K562 (cell line): ENCODE measurements around the gene SELPLG. TPM values are rescaled to one million over a fixed set of nuclear protein-coding genes. Genes with fewer than 3 reads are reported as not detected.
A peak's percentile ranks its signal among the peaks of the same experiment; 100 is the strongest.

Source experiments
- ATAC-seq: fragments of 200-7000 bp; cut with Tn5 transposase; 3 replicates; pipeline ENCODE4 v1.9.1; 2020; ENCODE audit warnings: moderate library complexity
- BruUV-seq: library from RNA; stranded (reverse); fragments of 400-500 nt; replicated peaks from 2 replicates; lab custom pipeline; 2021; lab: Mats Ljungman, UMichigan
- CTCF ChIA-PET: fragments of 300-600 bp; formaldehyde crosslinking; extraction: SDS; loops from one replicate; lab custom pipeline; 2021; ENCODE audit warnings: low intra/inter-chr PET ratio; lab: Yijun Ruan, JAX
- POLR2A ChIA-PET: fragments of 300-600, 350-650 bp; sonication (Branson Sonifier 250); formaldehyde crosslinking; extraction: SDS; loops from one replicate; lab custom pipeline; 2021; ENCODE audit warnings: antibody characterized with exemption, inconsistent platforms; lab: Yijun Ruan, JAX
- DNase-seq, 4 experiments: peaks; one replicate each; pipeline versions ENCODE4 v3.0.0 to v3.0.0-alpha.2; 2011 to 2018; ENCODE audit warnings: low spot score in 3 of 4, mixed read lengths in 3 of 4; ENCODE audit errors: extremely low read depth in 1 of 4
- FAIRE-seq: peaks from 2 replicates; lab custom pipeline; 2011; peaks lifted over from hg19 to GRCh38; lab: Jason Lieb, UNC
- H2AFZ ChIP-seq: 2 replicates; pipeline ENCODE4 v1.6.0; 2011; ENCODE audit warnings: low read depth, low read length, control low read depth, inconsistent platforms
- H3K27ac ChIP-seq: fragments of 200-600 bp; 3 replicates; pipeline ENCODE4 v1.8.0; 2011; ENCODE audit warnings: low read depth, mild to moderate bottlenecking, control low read depth, inconsistent platforms, low read length, moderate library complexity, mixed read lengths; ENCODE audit errors: extremely low read depth
- H3K27me3 ChIP-seq, 2 experiments: fragments of 300-600 bp in 1 of 2; 2 replicates in 1 of 2; 3 replicates in 1 of 2; pipeline versions ENCODE4 v1.6.0 to v1.8.0; 2011; ENCODE audit warnings: inconsistent platforms in 2 of 2, low read length in 2 of 2, mild to moderate bottlenecking in 1 of 2, mixed read lengths in 1 of 2, moderate library complexity in 1 of 2; ENCODE audit not compliant: control insufficient read depth in 2 of 2, insufficient read depth in 2 of 2
- H3K36me3 ChIP-seq: fragments of 300-600 bp; 3 replicates; pipeline ENCODE4 v1.8.0; 2011; ENCODE audit warnings: mild to moderate bottlenecking, low read length, inconsistent platforms; ENCODE audit not compliant: control insufficient read depth, insufficient read depth
- H3K4me1 ChIP-seq, 2 experiments: fragments of 200-600 bp in 1 of 2; replicated peaks in 1 of 2; 2 replicates in 1 of 2; 3 replicates in 1 of 2; pipeline versions ENCODE4 v1.5.1 to v1.8.0; 2011; ENCODE audit warnings: inconsistent platforms in 2 of 2, low read length in 2 of 2, mild to moderate bottlenecking in 1 of 2, mixed read lengths in 1 of 2, moderate library complexity in 1 of 2; ENCODE audit not compliant: control insufficient read depth in 2 of 2, insufficient read depth in 2 of 2
- H3K4me2 ChIP-seq: 2 replicates; pipeline ENCODE4 v1.6.1; 2011; ENCODE audit warnings: low read length, control low read depth, inconsistent platforms, mixed read lengths; ENCODE audit not compliant: insufficient read depth
- H3K4me3 ChIP-seq: fragments of 200-600 bp; sonication (generic), shearing (Covaris generic); 2 replicates; pipeline ENCODE4 v1.5.1; 2016; ENCODE audit warnings: control low read depth, inconsistent platforms
- H3K79me2 ChIP-seq: fragments of 200-600 bp; 3 replicates; pipeline ENCODE4 v1.8.0; 2011; ENCODE audit warnings: low read length, inconsistent platforms; ENCODE audit not compliant: control insufficient read depth, insufficient read depth
- H3K9ac ChIP-seq, 2 experiments: 2 replicates each; pipeline versions ENCODE4 v1.6.0 to v1.6.1; 2011; ENCODE audit warnings: low read depth in 2 of 2, low read length in 2 of 2, control low read depth in 1 of 2, inconsistent platforms in 1 of 2, mild to moderate bottlenecking in 1 of 2, mixed read lengths in 1 of 2; ENCODE audit not compliant: insufficient read depth in 1 of 2
- H3K9me1 ChIP-seq: one replicate; pipeline ENCODE4 v1.6.0; 2011; ENCODE audit warnings: inconsistent platforms, mild to moderate bottlenecking, low read length, moderate library complexity; ENCODE audit not compliant: control insufficient read depth, insufficient read depth
- H3K9me3 ChIP-seq: replicated peaks from 2 replicates; pipeline ENCODE4 v1.5.1; 2011; ENCODE audit warnings: low read depth, low read length, inconsistent platforms; ENCODE audit not compliant: control insufficient read depth, insufficient read depth
- H4K20me1 ChIP-seq: replicated peaks from 2 replicates; pipeline ENCODE4 v1.6.1; 2011; ENCODE audit warnings: low read length, inconsistent platforms, mixed read lengths; ENCODE audit not compliant: control insufficient read depth, insufficient read depth
- BRCA1 ChIP-seq, 2 experiments: fragments of 450-650 bp in 1 of 2; sonication (generic) in 1 of 2; formaldehyde crosslinking in 1 of 2; IDR thresholded peaks; 2 replicates each; pipeline versions ENCODE4 v1.5.0 to v1.6.1; 2017 to 2020; ENCODE audit warnings: mild to moderate bottlenecking in 1 of 2, missing genetic modification reagents in 1 of 2
- SNIP1 ChIP-seq: fragments of 450-650 bp; IDR thresholded peaks from 2 replicates; pipeline ENCODE4 v1.7.1; 2017; ENCODE audit warnings: low read depth, mild to moderate bottlenecking
- WGBS: fragments of 100-300 bp; shearing (Covaris generic); methylation state at CpG from one replicate; pipeline ENCODE4 v1.1.6; 2016; ENCODE audit warnings: low coverage, mixed read lengths; ENCODE audit not compliant: insufficient coverage; ENCODE audit errors: missing lambda C conversion rate; 5-methylcytosine and 5-hydroxymethylcytosine counted together
- in situ Hi-C: fragments of 300-500 bp; cut with MboI; formaldehyde crosslinking; loops from 4 replicates; pipeline ENCODE4 v1.15.0; 2018; ENCODE audit warnings: inconsistent platforms, mixed read lengths
- intact Hi-C: fragments of 100-400 bp; cut with micrococcal nuclease; formaldehyde crosslinking; loops from 2 replicates; pipeline ENCODE4 v1.14.2; 2022
- polyA plus RNA-seq, 8 experiments: library from polyadenylated mRNA; depleted of rRNA in 4 of 8; stranded (reverse) in 5 of 8; unstranded in 3 of 8; fragments of >200 nt; fragmentation: Nextera tagmentation in 2 of 8; fragmentation: Illumina TruSeq in 1 of 8; extraction: Ambion mirVana in 2 of 8; extraction: Trizol in 1 of 8; gene quantifications; 2 replicates each; pipeline versions ENCODE4 v1.2.1 to v1.2.3, GENCODE V29; 2011 to 2014; ENCODE audit warnings: inconsistent platforms in 1 of 8, missing spikeins in 1 of 8
- total RNA-seq, 7 experiments: library from RNA; depleted of rRNA in 6 of 7; stranded (reverse); fragments of >200 nt in 6 of 7; fragmentation: Illumina TruSeq in 2 of 7; extraction: Trizol in 2 of 7; gene quantifications; 2 replicates each; pipeline versions ENCODE4 v1.2.1 to v1.2.3, GENCODE V29; 2011 to 2021; ENCODE audit warnings: low replicate concordance in 1 of 7
- TF ChIP-seq, protein P1 (sequence below): fragments of 450-650 bp; formaldehyde crosslinking; IDR thresholded peaks from 2 replicates; pipeline ENCODE4 v1.4.0; 2020; ENCODE audit warnings: mild to moderate bottlenecking, moderate library complexity
- TF ChIP-seq, protein P2 (sequence below): sonication (generic); formaldehyde crosslinking; IDR thresholded peaks from 2 replicates; pipeline ENCODE4 v1.8.1; 2023; ENCODE audit warnings: mild to moderate bottlenecking, missing genetic modification reagents

SELPLG gene
- total and polyA plus RNA-seq, 9 of the 15 experiments (the other 6 are each of a cell fraction or from before 2014, with no cell fraction given), result 0.22 to 10.2 (median 1.7) TPM

DNA sequence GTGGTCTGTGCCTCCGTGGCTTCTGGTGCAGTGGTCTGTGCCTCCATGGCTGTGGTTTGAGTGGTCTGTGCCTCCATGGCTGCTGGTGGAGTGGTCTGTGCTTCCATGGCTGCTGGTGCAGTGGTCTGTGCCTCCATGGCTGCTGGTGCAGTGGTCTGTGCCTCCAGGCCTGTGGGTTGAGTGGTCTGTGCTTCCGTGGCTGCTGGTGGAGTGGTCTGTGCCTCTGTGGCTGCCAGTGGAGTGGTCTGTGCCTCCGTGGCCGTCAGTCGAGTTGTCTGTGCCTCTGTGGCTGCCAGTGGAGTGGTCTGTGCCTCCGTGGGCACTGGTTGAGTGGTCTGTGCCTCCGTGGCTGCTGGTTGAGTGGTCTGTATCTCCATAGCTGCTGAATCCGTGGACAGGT is 10.1 kb downstream of the SELPLG start (continued):
- TF ChIP-seq, protein P1, sequence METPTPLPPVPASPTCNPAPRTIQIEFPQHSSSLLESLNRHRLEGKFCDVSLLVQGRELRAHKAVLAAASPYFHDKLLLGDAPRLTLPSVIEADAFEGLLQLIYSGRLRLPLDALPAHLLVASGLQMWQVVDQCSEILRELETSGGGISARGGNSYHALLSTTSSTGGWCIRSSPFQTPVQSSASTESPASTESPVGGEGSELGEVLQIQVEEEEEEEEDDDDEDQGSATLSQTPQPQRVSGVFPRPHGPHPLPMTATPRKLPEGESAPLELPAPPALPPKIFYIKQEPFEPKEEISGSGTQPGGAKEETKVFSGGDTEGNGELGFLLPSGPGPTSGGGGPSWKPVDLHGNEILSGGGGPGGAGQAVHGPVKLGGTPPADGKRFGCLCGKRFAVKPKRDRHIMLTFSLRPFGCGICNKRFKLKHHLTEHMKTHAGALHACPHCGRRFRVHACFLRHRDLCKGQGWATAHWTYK (CRISPR knock-in tag), result peak; percentile 99

DNA sequence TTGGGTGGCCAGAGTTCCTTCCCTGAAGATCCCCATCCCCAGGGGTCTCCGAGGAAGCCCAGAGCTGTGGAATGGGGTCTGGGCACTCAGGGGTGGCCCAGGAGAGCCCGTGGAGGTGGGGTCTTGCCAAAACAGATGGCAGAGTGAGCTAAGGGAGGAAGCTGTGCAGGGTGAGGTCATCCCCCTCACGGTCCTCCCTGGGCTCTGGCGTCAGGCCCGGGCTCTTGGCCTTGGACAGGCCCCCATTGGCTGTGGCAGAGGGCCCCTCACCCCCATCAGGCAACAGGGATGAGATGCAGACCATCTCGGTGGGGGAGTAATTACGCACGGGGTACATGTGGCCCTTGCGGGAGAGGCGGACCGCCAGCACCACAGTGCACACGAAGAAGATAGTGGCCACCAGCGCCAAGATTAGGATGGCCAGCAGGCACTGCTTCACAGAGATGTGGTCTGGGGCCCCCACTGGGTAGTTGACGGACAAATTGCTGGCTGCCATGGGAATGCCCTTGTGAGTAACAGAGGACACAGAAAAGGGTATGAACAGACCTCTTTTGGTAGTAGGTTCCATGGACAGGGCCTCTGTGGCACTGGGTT is 10.7 kb downstream of the SELPLG start:
- no peaks in the 10 kb centered on the region for H3K27me3 ChIP-seq
- in situ Hi-C loops (no loop called here), intact Hi-C loops (no loop called here)
- no TSS peak for BruUV-seq
- H3K9ac ChIP-seq, result no peak overlapping the region
- no peaks in the 10 kb centered on the region for H3K9me1 ChIP-seq
- ChIA-PET CTCF (no interaction called here), POLR2A (no interaction called here)
- H3K27ac ChIP-seq, result no peak overlapping the region
- no peaks in the 10 kb centered on the region for H3K79me2 ChIP-seq
- no peak overlapping the region for H3K4me2 ChIP-seq
- H3K4me1 ChIP-seq, result peaks cover 28 to 33% of the 10 kb centered on the region in 2 experiments
- FAIRE-seq, result no peak
- no peak for DNase-seq
- peak overlapping the region; percentile 37 for H2AFZ ChIP-seq
- H3K4me3 ChIP-seq, result no peak overlapping the region
- no peaks in the 10 kb centered on the region for H4K20me1 ChIP-seq
- TF ChIP-seq, protein P2, sequence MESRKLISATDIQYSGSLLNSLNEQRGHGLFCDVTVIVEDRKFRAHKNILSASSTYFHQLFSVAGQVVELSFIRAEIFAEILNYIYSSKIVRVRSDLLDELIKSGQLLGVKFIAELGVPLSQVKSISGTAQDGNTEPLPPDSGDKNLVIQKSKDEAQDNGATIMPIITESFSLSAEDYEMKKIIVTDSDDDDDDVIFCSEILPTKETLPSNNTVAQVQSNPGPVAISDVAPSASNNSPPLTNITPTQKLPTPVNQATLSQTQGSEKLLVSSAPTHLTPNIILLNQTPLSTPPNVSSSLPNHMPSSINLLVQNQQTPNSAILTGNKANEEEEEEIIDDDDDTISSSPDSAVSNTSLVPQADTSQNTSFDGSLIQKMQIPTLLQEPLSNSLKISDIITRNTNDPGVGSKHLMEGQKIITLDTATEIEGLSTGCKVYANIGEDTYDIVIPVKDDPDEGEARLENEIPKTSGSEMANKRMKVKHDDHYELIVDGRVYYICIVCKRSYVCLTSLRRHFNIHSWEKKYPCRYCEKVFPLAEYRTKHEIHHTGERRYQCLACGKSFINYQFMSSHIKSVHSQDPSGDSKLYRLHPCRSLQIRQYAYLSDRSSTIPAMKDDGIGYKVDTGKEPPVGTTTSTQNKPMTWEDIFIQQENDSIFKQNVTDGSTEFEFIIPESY (CRISPR knock-in tag), result 0 out of 2 replicates have a peak, but pooled peaks have one; percentile 36
- TF ChIP-seq BRCA1 (IDR thresholded peaks at IDR 0.05), result no peak
- 0 out of 2 replicates have a peak, but pooled peaks have one; percentile 48 for TF ChIP-seq BRCA1 (CRISPR knock-in tag; IDR thresholded peaks at IDR 0.05)
- no peak for TF ChIP-seq SNIP1
- 85% methylated on average over 14 of the region's 14 CpGs for WGBS
- ATAC-seq, result no peak
- H3K9me3 ChIP-seq, result no peaks in the 10 kb centered on the region
- H3K36me3 ChIP-seq, result no peaks in the 10 kb centered on the region
